A549 (cell line): ENCODE measurements around the gene PLEKHG3. TPM values are rescaled to one million over a fixed set of nuclear protein-coding genes. Genes with fewer than 3 reads are reported as not detected.
A peak's percentile ranks its signal among the peaks of the same experiment; 100 is the strongest.

ENCODE experiments used
- ATAC-seq, 2 experiments: fragments of 200-7000 bp in 1 of 2; fragments of >200 bp in 1 of 2; cut with Nextera tagmentation in 1 of 2; cut with Tn5 transposase in 1 of 2; 3 replicates each; pipeline versions ENCODE4 v1.8.0 to v1.9.1; 2018 to 2020; ENCODE audit warnings: mild to moderate bottlenecking in 1 of 2, moderate library complexity in 1 of 2
- CTCF ChIA-PET: fragments of 300-600 bp; sonication (Branson Sonifier 250); formaldehyde crosslinking; extraction: SDS; loops from one replicate; lab custom pipeline; 2021; ENCODE audit warnings: antibody characterized with exemption, inconsistent platforms; lab: Yijun Ruan, JAX
- POLR2A ChIA-PET: fragments of 350-600 bp; formaldehyde crosslinking; extraction: SDS; loops from one replicate; lab custom pipeline; 2021; ENCODE audit warnings: antibody characterized with exemption, inconsistent platforms; lab: Yijun Ruan, JAX
- DNase-seq, 2 experiments: peaks; one replicate each; pipeline versions ENCODE4 v3.0.0 to v3.0.0-alpha.2; 2011 to 2016; ENCODE audit warnings: low read depth in 1 of 2, low spot score in 1 of 2
- FAIRE-seq: peaks from 2 replicates; lab custom pipeline; 2011; peaks lifted over from hg19 to GRCh38; lab: Jason Lieb, UNC
- H3K27ac ChIP-seq, 2 experiments: fragments of >200 bp; sonication (Bioruptor Twin); formaldehyde crosslinking; 3 replicates each; pipeline ENCODE4 v1.5.1; 2016 to 2017
- H3K4me1 ChIP-seq: fragments of >200 bp; sonication (Bioruptor Twin); formaldehyde crosslinking; 3 replicates; pipeline ENCODE4 v1.6.1; 2016
- H3K4me2 ChIP-seq: fragments of >200 bp; sonication (Bioruptor Twin); formaldehyde crosslinking; 3 replicates; pipeline ENCODE4 v1.6.1; 2016
- H3K4me3 ChIP-seq: fragments of >200 bp; sonication (Bioruptor Twin); formaldehyde crosslinking; 3 replicates; pipeline ENCODE4 v1.5.1; 2016
- H3K9me3 ChIP-seq: fragments of >200 bp; sonication (Bioruptor Twin); formaldehyde crosslinking; 3 replicates; pipeline ENCODE4 v1.6.1; 2016
- CBX2 ChIP-seq: fragments of 200-600 bp; sonication (generic); IDR thresholded peaks from 2 replicates; pipeline ENCODE4 v1.6.1; 2016; ENCODE audit warnings: low read depth, mild to moderate bottlenecking, borderline replicate concordance
- EP300 ChIP-seq, 2 experiments: fragments of >200 bp; sonication (Bioruptor Twin); formaldehyde crosslinking; IDR thresholded peaks; 2 replicates in 1 of 2; 3 replicates in 1 of 2; pipeline ENCODE4 v1.6.1; 2016 to 2017
- FOSB ChIP-seq: fragments of 250-450 bp; sonication (Bioruptor Pico); IDR thresholded peaks from 2 replicates; pipeline ENCODE4 v1.5.0; 2020; ENCODE audit warnings: mild to moderate bottlenecking, moderate library complexity
- JUN ChIP-seq, 2 experiments: fragments of >200 bp; sonication (Bioruptor Twin); formaldehyde crosslinking; IDR thresholded peaks; 2 replicates in 1 of 2; 3 replicates in 1 of 2; pipeline ENCODE4 v1.6.1; 2016 to 2017
- PBX3 ChIP-seq: IDR thresholded peaks from 2 replicates; pipeline ENCODE4 v1.6.1; 2012
- POLR2A ChIP-seq: IDR thresholded peaks from 2 replicates; pipeline ENCODE4 v1.6.1; 2012; ENCODE audit warnings: mild to moderate bottlenecking, low read length
- RNF2 ChIP-seq: fragments of 200-600 bp; sonication (generic); IDR thresholded peaks from 2 replicates; pipeline ENCODE4 v1.6.1; 2016; ENCODE audit warnings: low read depth, mild to moderate bottlenecking, antibody characterized with exemption, moderate library complexity, borderline replicate concordance
- USF2 ChIP-seq: fragments of 450-650 bp; IDR thresholded peaks from 2 replicates; pipeline ENCODE4 v1.6.1; 2014; ENCODE audit warnings: antibody characterized with exemption
- WGBS: methylation state at CpG from one replicate; pipeline ENCODE4 v1.1.6; 2017; ENCODE audit errors: missing lambda C conversion rate; 5-methylcytosine and 5-hydroxymethylcytosine counted together
- polyA plus RNA-seq, 4 experiments: library from polyadenylated mRNA; depleted of rRNA in 3 of 4; stranded (reverse); fragments of >200 nt; fragmentation: RNase III in 1 of 4; extraction: RNeasy Plus Mini Kit Qiagen cat#74134 plus additional on column Dnase treatment in 1 of 4; gene quantifications; 2 replicates in 3 of 4; 3 replicates in 1 of 4; pipeline ENCODE4 v1.2.3, GENCODE V29; 2011 to 2017
- TF ChIP-seq, protein P1 (sequence below): fragments of 200-600 bp; sonication (generic); IDR thresholded peaks from 2 replicates; pipeline ENCODE4 v1.6.1; 2016; ENCODE audit warnings: antibody characterized with exemption, mild to moderate bottlenecking, moderate library complexity
- TF ChIP-seq, protein P2 (sequence below): fragments of >200 bp; sonication (Bioruptor Twin); formaldehyde crosslinking; IDR thresholded peaks from 3 replicates; pipeline ENCODE4 v1.5.1; 2016

The PLEKHG3 gene
- polyA plus RNA-seq, 2 of the 4 experiments (the other 2 are of a cell fraction), result 21.9 to 30.5 TPM

- TF ChIP-seq CBX2 (no peak), USF2 (no peak)
- 94% methylated on average over 14 of the region's 17 CpGs for WGBS
- Histone ChIP-seq H3K9me3 (no peaks in the 10 kb centered on the region), H3K4me3 (no peak overlapping the region), H3K4me1 (peaks cover 17% of the 10 kb centered on the region; the same call in 2 of the 3 replicates), H3K27ac (peak overlapping the region in 1 of 2 experiments; percentile 55; a peak in 3 of 6 replicates), H3K4me2 (no peak overlapping the region)
- FAIRE-seq, result no peak
- no peak for DNase-seq
- POLR2A ChIA-PET, result no interaction called here
- ATAC-seq, result no peak; a peak in 1 of 6 replicates
- CTCF ChIA-PET, result interaction anchor here (0.6 to 2.2 kb wide), 7 partner anchors 11 to 154 kb away, joined by 3 to 9 read pairs (median 3); no protein-coding TSS in a partner anchor
Observed at GRCh38 chr14:64737391-64738280, 33.4 kb downstream of the PLEKHG3 start.

- no peak for DNase-seq
- POLR2A ChIA-PET, result no interaction called here
- 83% methylated on average over 9 of the region's 9 CpGs for WGBS
- no peak for TF ChIP-seq EP300 (IDR thresholded peaks at IDR 0.05)
- TF ChIP-seq JUN (IDR thresholded peaks at IDR 0.05), result no peak
- TF ChIP-seq, protein P1, sequence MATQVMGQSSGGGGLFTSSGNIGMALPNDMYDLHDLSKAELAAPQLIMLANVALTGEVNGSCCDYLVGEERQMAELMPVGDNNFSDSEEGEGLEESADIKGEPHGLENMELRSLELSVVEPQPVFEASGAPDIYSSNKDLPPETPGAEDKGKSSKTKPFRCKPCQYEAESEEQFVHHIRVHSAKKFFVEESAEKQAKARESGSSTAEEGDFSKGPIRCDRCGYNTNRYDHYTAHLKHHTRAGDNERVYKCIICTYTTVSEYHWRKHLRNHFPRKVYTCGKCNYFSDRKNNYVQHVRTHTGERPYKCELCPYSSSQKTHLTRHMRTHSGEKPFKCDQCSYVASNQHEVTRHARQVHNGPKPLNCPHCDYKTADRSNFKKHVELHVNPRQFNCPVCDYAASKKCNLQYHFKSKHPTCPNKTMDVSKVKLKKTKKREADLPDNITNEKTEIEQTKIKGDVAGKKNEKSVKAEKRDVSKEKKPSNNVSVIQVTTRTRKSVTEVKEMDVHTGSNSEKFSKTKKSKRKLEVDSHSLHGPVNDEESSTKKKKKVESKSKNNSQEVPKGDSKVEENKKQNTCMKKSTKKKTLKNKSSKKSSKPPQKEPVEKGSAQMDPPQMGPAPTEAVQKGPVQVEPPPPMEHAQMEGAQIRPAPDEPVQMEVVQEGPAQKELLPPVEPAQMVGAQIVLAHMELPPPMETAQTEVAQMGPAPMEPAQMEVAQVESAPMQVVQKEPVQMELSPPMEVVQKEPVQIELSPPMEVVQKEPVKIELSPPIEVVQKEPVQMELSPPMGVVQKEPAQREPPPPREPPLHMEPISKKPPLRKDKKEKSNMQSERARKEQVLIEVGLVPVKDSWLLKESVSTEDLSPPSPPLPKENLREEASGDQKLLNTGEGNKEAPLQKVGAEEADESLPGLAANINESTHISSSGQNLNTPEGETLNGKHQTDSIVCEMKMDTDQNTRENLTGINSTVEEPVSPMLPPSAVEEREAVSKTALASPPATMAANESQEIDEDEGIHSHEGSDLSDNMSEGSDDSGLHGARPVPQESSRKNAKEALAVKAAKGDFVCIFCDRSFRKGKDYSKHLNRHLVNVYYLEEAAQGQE, result no peak
- Histone ChIP-seq H3K27ac (no peak overlapping the region), H3K4me2 (no peak overlapping the region), H3K4me1 (peaks cover 17% of the 10 kb centered on the region; the same call in 2 of the 3 replicates), H3K9me3 (no peaks in the 10 kb centered on the region), H3K4me3 (no peak overlapping the region)
- no peak for FAIRE-seq
- no peak for ATAC-seq
- CTCF ChIA-PET, result interaction anchor here (0.8 to 1.5 kb wide), 5 partner anchors 12 to 153 kb away, joined by 3 read pairs; no protein-coding TSS in a partner anchor
Observed at GRCh38 chr14:64738281-64738804, 34.1 kb downstream of the PLEKHG3 start.

GRCh38 chr14:64741200-64741599 lies 37.0 kb downstream of the PLEKHG3 start:
- no peaks in the 10 kb centered on the region for H3K9me3 ChIP-seq
- TF ChIP-seq RNF2 (no peak), POLR2A (no peak), PBX3 (no peak), FOSB (CRISPR knock-in tag) (no peak)
- TF ChIP-seq, protein P2, sequence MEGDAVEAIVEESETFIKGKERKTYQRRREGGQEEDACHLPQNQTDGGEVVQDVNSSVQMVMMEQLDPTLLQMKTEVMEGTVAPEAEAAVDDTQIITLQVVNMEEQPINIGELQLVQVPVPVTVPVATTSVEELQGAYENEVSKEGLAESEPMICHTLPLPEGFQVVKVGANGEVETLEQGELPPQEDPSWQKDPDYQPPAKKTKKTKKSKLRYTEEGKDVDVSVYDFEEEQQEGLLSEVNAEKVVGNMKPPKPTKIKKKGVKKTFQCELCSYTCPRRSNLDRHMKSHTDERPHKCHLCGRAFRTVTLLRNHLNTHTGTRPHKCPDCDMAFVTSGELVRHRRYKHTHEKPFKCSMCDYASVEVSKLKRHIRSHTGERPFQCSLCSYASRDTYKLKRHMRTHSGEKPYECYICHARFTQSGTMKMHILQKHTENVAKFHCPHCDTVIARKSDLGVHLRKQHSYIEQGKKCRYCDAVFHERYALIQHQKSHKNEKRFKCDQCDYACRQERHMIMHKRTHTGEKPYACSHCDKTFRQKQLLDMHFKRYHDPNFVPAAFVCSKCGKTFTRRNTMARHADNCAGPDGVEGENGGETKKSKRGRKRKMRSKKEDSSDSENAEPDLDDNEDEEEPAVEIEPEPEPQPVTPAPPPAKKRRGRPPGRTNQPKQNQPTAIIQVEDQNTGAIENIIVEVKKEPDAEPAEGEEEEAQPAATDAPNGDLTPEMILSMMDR, result no peak
- TF ChIP-seq, protein P1, result no peak
- FAIRE-seq (no peak), DNase-seq (no peak), ATAC-seq (no peak)
- WGBS, result 96% methylated on average over 8 of the region's 15 CpGs
- ChIA-PET CTCF (interaction anchor here (0.8 to 1.9 kb wide), 8 partner anchors 9 to 69 kb away, joined by 3 to 8 read pairs (median 4); no protein-coding TSS in a partner anchor), POLR2A (no interaction called here)
- H3K4me2 ChIP-seq, result no peak overlapping the region
- H3K27ac ChIP-seq, result no peak overlapping the region
- H3K4me3 ChIP-seq, result no peak overlapping the region
- peaks cover 18% of the 10 kb centered on the region; the same call in 2 of the 3 replicates for H3K4me1 ChIP-seq
